ENCODE measurements around the gene FUT7.
"Not testable (repeated sequence)": the region's sequence is repeated elsewhere in the genome, so short reads cannot be mapped to it uniquely, and the experiment has no call there.

Gene FUT7

DNA sequence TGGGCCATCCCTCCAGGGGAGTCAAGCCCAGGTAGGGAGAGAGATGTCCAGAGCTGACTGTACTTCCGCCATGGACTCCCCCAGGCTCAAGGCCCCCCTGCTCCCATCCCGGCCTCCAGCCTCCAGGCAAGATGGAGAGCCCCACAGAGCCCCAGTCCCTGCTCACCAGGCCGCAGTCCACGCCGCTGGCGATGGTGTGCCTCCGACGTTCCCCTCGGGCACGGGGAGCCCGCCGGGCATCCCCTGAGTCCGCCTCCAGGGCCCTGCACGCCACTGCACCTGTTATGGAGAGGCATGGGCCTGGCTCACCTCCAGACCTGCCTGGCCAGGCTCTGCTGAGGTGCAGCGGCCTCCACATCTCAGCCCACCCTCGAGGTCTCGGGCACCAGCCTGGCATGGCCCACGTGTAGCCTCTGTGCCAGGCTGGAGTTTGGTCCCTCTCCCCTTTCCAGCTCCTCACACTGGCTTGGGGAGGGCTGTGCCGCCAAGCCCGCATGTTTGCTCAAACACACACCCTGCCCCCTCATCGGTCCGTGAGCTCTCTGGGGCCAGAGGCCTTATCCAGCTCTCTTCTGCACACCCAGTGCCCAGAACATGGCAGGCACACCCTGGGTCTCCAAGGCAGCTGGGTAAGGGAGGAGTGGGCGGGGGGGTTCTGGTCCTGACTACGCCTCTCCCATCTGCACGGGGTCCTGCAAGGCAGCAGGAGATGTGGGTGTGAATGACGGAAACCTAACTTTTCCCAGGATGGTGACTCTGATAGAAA lies 34.4 kb upstream of the FUT7 start:
- Histone ChIP-seq H3K36me3 (ENCODE audit: control insufficient read depth in 5 of 5, insufficient read depth in 5 of 5, low read length in 5 of 5) (no peaks in the 10 kb centered on the region), H3K27ac (ENCODE audit: low read depth, low read length) (no peak overlapping the region), H3K4me1 (ENCODE audit: control insufficient read depth in 5 of 5, insufficient read depth in 5 of 5, low read length in 5 of 5) (peaks cover 0 to 18% (median 10%) of the 10 kb centered on the region in 5 donors), H3K9me3 (ENCODE audit: control insufficient read depth in 5 of 5, low read length in 5 of 5) (no peaks in the 10 kb centered on the region), H3K9ac (ENCODE audit: low read length in 5 of 5) (no peak overlapping the region), H3K27me3 (ENCODE audit: control insufficient read depth in 5 of 5, insufficient read depth in 4 of 5, low read length in 5 of 5) (peaks cover 3 to 19% (median 12%) of the 10 kb centered on the region in 5 donors), H3K4me3 (ENCODE audit: low read depth in 1 of 5, low read length in 5 of 5) (no peak overlapping the region)

DNA sequence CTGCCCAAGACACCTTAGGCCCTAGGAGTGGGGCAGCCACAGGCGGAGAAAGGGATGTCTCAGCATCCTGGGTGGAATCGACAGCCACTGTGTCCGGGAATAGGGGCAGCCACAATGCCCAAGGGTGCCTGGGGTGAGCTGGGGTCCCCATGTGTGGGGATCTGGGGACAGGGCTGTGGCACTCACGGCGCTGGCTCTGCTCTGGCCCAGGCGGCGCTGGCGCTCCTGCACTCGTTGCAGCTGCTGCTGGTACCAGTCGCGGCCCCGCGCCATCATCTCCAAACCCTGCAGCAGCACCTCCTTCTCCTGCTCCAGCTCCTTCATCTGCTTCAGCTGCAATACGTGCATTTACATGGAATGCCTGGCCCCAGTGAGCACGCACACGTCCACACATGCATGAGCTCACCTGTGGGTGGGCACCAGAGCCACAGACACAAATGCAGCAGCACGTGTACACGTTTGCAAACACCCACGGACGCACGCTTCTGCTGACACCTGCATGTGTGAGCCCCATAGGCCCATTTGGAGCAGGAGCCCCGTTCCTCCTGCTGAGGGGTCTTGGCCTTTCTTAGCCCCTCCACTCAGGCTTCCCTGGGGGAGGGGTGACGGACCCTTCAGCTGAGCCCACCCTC lies 33.6 kb upstream of the FUT7 start:
- no peaks in the 10 kb centered on the region for H3K36me3 ChIP-seq (ENCODE audit: control insufficient read depth in 5 of 5, insufficient read depth in 5 of 5, low read length in 5 of 5)
- peaks cover 3 to 19% (median 12%) of the 10 kb centered on the region in 5 donors for H3K27me3 ChIP-seq (ENCODE audit: control insufficient read depth in 5 of 5, insufficient read depth in 4 of 5, low read length in 5 of 5)
- no peak overlapping the region for H3K4me3 ChIP-seq (ENCODE audit: low read depth in 1 of 5, low read length in 5 of 5)
- H3K9me3 ChIP-seq (ENCODE audit: control insufficient read depth in 5 of 5, low read length in 5 of 5) = no peaks in the 10 kb centered on the region
- peaks cover 0 to 10% (median 3%) of the 10 kb centered on the region in 5 donors for H3K4me1 ChIP-seq (ENCODE audit: control insufficient read depth in 5 of 5, insufficient read depth in 5 of 5, low read length in 5 of 5)
- H3K27ac ChIP-seq (ENCODE audit: low read depth, low read length) = no peak overlapping the region
- no peak overlapping the region for H3K9ac ChIP-seq (ENCODE audit: low read length in 5 of 5)

DNA sequence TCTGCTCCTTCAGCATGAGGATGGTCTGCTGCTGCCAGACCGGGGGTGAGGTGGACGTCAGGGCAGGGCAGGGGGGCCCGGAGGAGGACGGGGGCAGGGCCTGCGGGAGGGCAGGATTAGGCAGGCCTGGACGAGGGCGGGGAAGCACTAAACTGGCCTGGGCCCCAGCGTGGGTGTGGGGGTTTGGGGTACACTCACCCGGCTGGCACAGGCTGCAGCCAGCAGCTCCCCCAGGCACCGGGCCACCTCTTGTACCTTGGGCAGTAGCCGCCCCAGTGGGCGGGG lies 32.9 kb upstream of the FUT7 start:
- Histone ChIP-seq H3K9ac (ENCODE audit: low read length in 5 of 5) (no peak overlapping the region), H3K4me1 (ENCODE audit: control insufficient read depth in 5 of 5, insufficient read depth in 5 of 5, low read length in 5 of 5) (peaks cover 0 to 8% (median 3%) of the 10 kb centered on the region in 5 donors), H3K9me3 (ENCODE audit: control insufficient read depth in 5 of 5, low read length in 5 of 5) (no peaks in the 10 kb centered on the region), H3K36me3 (ENCODE audit: control insufficient read depth in 5 of 5, insufficient read depth in 5 of 5, low read length in 5 of 5) (no peaks in the 10 kb centered on the region), H3K27ac (ENCODE audit: low read depth, low read length) (no peak overlapping the region), H3K4me3 (ENCODE audit: low read depth in 1 of 5, low read length in 5 of 5) (no peak overlapping the region), H3K27me3 (ENCODE audit: control insufficient read depth in 5 of 5, insufficient read depth in 4 of 5, low read length in 5 of 5) (peaks cover 3 to 19% (median 12%) of the 10 kb centered on the region in 5 donors)

DNA sequence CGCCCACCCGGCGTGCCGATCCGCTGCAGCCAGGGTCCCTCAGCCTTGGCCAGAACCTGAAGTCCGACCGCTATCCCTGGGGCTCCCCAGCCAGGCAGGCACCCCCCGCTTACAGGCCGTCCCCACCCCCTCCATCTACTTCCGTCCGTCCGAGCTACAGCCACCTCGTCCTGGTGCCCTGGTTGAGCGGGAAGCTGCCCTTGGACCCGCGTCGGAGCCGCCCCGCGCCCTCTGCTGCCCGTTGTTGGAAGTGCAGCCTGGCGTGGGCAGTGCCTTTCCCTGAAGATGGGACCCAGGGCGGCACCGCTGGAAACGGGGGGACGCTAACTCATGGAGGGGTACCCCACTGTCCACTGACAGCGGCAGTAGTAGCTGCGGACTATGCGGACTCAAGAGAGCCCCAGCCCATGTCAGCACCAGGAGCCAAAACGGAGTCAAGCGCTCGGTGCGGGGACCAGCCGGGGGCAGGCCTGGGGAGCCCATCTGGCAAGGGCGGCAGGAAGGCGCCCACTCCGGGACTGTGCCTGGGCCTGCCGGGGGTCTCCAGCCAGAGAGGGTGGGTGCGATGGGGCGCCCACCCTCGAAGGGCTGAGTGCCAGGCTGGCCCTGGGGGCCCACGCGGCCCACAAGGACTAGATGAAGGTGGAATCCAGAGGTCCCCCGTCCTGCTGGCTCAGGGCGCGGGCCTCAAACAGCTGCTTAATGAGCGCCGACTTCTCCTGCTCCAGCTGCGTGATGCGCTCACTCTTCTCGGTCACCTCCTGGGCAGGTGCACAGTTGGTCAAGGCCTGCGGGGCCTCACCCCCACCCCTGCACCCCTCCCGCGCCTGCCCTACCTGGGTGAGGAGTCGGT lies 32.4 kb upstream of the FUT7 start:
- Histone ChIP-seq H3K9me3 (ENCODE audit: control insufficient read depth in 5 of 5, low read length in 5 of 5) (no peaks in the 10 kb centered on the region), H3K4me1 (ENCODE audit: control insufficient read depth in 5 of 5, insufficient read depth in 5 of 5, low read length in 5 of 5) (peaks cover 0 to 4% (median 0%) of the 10 kb centered on the region in 5 donors), H3K4me3 (ENCODE audit: low read depth in 1 of 5, low read length in 5 of 5) (no peak overlapping the region), H3K27ac (ENCODE audit: low read depth, low read length) (no peak overlapping the region), H3K27me3 (ENCODE audit: control insufficient read depth in 5 of 5, insufficient read depth in 4 of 5, low read length in 5 of 5) (peaks cover 0 to 15% (median 9%) of the 10 kb centered on the region in 5 donors), H3K36me3 (ENCODE audit: control insufficient read depth in 5 of 5, insufficient read depth in 5 of 5, low read length in 5 of 5) (no peaks in the 10 kb centered on the region), H3K9ac (ENCODE audit: low read length in 5 of 5) (no peak overlapping the region)

DNA sequence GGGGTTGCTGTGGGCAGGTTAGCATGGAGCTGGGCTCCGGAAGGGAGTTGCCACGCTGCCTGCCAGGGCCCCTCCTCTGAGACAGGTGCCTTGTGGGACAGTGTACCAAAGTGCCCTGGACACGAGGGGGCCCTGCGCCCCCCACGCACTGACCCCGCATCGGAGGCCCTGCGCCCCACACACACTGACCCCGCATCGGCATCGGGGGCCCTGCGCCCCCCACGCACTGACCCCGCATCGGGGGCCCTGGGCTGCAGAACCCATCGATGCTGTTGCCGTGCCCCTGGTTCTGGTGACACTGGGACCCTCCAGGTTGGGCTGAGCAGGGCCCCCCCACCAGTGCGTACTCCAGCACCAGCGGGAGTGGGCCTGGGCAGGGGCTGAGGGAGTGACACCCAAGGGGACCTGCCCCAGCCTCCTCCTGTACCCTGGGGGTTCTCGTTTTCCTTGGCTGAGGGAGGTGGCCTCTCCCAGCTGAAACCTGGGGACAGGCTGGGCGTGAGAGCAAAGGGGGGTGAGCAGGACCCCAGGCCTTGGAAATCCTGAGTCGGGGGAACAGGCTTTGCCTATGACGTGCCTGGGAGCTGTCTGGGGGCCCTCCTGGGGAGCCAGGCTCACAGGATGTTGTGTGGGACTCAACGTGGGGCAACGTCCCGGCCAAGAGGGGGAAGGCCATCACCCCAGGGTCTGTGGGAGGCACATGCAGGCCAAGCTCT lies 31.6 kb upstream of the FUT7 start:
- Histone ChIP-seq H3K36me3 (ENCODE audit: control insufficient read depth in 5 of 5, insufficient read depth in 5 of 5, low read length in 5 of 5) (no peaks in the 10 kb centered on the region), H3K27ac (ENCODE audit: low read depth, low read length) (no peak overlapping the region), H3K9me3 (ENCODE audit: control insufficient read depth in 5 of 5, low read length in 5 of 5) (no peaks in the 10 kb centered on the region), H3K9ac (ENCODE audit: low read length in 5 of 5) (no peak overlapping the region), H3K4me3 (ENCODE audit: low read depth in 1 of 5, low read length in 5 of 5) (no peak overlapping the region), H3K27me3 (ENCODE audit: control insufficient read depth in 5 of 5, insufficient read depth in 4 of 5, low read length in 5 of 5) (peaks cover 0 to 7% (median under 1%) of the 10 kb centered on the region in 5 donors), H3K4me1 (ENCODE audit: control insufficient read depth in 5 of 5, insufficient read depth in 5 of 5, low read length in 5 of 5) (peaks cover 0 to 4% (median 0%) of the 10 kb centered on the region in 5 donors)

DNA sequence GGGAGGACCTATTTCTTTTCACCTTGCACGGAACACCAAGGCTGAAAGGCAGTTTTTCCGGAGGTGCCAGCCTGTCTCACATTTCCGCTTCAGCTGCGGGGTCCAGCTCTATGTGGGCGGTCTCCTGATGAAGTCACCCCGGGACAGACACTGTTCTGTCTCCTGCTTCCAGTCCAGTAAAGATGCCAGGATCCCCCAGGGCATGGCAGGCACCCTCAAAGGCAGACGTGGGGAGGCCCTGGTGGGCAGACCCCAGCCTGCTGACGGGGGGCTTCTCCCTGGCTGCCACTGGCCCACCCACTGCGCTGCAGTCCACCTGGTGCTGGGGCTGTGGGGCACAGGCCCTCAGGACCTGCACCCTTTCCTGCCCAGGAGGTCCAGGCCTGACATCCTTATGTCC lies 30.9 kb upstream of the FUT7 start:
- not testable (repeated sequence) for H3K4me3 ChIP-seq (ENCODE audit: low read depth in 1 of 5, low read length in 5 of 5); H3K9me3 ChIP-seq (ENCODE audit: control insufficient read depth in 5 of 5, low read length in 5 of 5); H3K27me3 ChIP-seq (ENCODE audit: control insufficient read depth in 5 of 5, insufficient read depth in 4 of 5, low read length in 5 of 5); H3K27ac ChIP-seq (ENCODE audit: low read depth, low read length); H3K9ac ChIP-seq (ENCODE audit: low read length in 5 of 5); H3K36me3 ChIP-seq (ENCODE audit: control insufficient read depth in 5 of 5, insufficient read depth in 5 of 5, low read length in 5 of 5); H3K4me1 ChIP-seq (ENCODE audit: control insufficient read depth in 5 of 5, insufficient read depth in 5 of 5, low read length in 5 of 5)

DNA sequence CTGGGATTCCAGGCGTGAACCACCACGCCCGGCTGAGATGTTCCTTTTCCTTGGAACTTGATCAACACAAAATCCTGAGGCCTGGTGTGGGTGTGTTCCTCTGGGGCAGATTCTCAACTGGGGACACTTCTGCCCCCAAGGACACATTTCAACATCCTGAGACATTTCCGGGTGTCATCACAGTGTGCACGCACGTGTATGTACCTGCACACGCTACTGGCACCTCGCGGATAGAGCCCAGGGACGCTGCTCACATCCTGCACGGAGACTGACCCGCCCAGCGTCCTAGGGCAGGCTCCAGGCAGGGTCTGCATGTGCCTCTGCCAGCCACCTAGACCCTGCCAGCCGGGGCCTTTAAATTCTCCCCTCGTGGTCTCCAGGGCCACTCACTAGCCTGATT lies 30.5 kb upstream of the FUT7 start:
- no peak overlapping the region for H3K27ac ChIP-seq (ENCODE audit: low read depth, low read length)
- H3K36me3 ChIP-seq (ENCODE audit: control insufficient read depth in 5 of 5, insufficient read depth in 5 of 5, low read length in 5 of 5) = no peaks in the 10 kb centered on the region
- H3K27me3 ChIP-seq (ENCODE audit: control insufficient read depth in 5 of 5, insufficient read depth in 4 of 5, low read length in 5 of 5) = peaks cover 0 to 2% (median 0%) of the 10 kb centered on the region in 5 donors
- no peak overlapping the region for H3K9ac ChIP-seq (ENCODE audit: low read length in 5 of 5)
- no peaks in the 10 kb centered on the region for H3K9me3 ChIP-seq (ENCODE audit: control insufficient read depth in 5 of 5, low read length in 5 of 5)
- peaks cover 0 to 4% (median 0%) of the 10 kb centered on the region in 5 donors for H3K4me1 ChIP-seq (ENCODE audit: control insufficient read depth in 5 of 5, insufficient read depth in 5 of 5, low read length in 5 of 5)
- H3K4me3 ChIP-seq (ENCODE audit: low read depth in 1 of 5, low read length in 5 of 5) = no peak overlapping the region

DNA sequence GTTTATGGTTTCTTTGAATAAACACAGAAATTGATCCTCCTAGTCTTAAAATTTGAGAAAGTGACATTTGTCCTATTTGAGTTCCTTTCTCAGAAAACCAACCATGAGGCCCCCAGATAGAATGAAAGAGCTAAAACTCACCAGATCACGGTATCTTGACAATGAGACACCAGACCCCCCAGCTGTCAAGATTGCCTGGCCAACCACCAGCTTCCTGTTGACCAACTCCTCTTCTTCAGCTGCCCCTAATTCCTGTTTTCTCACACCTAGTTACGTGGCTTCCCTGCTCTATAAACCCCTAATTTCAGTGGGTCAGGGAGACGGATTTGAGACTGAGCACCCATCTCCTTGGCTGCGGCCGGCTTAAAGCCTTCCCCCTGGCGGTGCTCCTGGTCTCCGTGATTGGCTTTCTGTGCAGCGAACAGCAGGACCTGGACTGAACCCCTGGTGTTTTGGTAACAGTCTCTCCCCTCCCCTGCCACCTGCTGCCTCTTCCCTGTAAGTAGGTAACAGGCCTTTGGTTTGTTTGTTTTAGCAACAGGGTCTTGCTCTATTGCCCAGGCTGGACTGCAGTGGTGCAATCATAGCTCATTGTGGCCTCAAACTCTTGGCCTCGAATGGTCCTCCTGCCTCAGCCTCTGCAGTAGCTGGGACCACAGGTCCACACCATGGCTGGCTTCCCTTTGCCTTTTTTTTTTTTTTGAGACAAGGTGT lies 26.8 kb upstream of the FUT7 start:
- H3K9ac ChIP-seq (ENCODE audit: low read length in 5 of 5) = no peak overlapping the region
- H3K36me3 ChIP-seq (ENCODE audit: control insufficient read depth in 5 of 5, insufficient read depth in 5 of 5, low read length in 5 of 5) = no peaks in the 10 kb centered on the region
- H3K4me1 ChIP-seq (ENCODE audit: control insufficient read depth in 5 of 5, insufficient read depth in 5 of 5, low read length in 5 of 5) = peaks cover 0 to 26% (median 20%) of the 10 kb centered on the region in 5 donors
- peaks cover 5 to 19% (median 14%) of the 10 kb centered on the region in 5 donors for H3K27me3 ChIP-seq (ENCODE audit: control insufficient read depth in 5 of 5, insufficient read depth in 4 of 5, low read length in 5 of 5)
- H3K27ac ChIP-seq (ENCODE audit: low read depth, low read length) = no peak overlapping the region
- no peaks in the 10 kb centered on the region for H3K9me3 ChIP-seq (ENCODE audit: control insufficient read depth in 5 of 5, low read length in 5 of 5)
- no peak overlapping the region for H3K4me3 ChIP-seq (ENCODE audit: low read depth in 1 of 5, low read length in 5 of 5)

DNA sequence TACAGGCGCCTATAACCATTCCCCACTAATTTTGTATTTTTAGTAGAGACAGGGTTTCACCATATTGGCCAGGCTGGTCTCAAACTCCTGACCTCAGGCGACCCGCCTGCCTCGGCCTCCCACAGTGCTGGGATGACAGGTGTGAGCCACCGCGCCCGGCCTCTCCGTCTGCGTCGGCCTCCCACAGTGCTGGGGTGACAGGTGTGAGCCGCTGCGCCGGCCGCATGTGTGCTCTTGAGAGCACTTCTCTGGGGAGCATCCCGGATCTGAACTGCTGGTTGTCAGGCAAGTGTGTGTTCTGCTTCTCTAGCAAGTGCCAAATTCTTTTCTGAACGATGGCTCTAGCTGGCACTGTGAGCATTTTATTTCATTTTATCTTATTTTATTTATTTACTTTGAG lies 25.7 kb upstream of the FUT7 start:
- no peaks in the 10 kb centered on the region for H3K9me3 ChIP-seq (ENCODE audit: control insufficient read depth in 5 of 5, low read length in 5 of 5)
- no peaks in the 10 kb centered on the region for H3K36me3 ChIP-seq (ENCODE audit: control insufficient read depth in 5 of 5, insufficient read depth in 5 of 5, low read length in 5 of 5)
- H3K4me3 ChIP-seq (ENCODE audit: low read depth in 1 of 5, low read length in 5 of 5) = no peak overlapping the region
- H3K4me1 ChIP-seq (ENCODE audit: control insufficient read depth in 5 of 5, insufficient read depth in 5 of 5, low read length in 5 of 5) = peaks cover 0 to 37% (median 27%) of the 10 kb centered on the region in 5 donors
- no peak overlapping the region for H3K9ac ChIP-seq (ENCODE audit: low read length in 5 of 5)
- peaks cover 13 to 30% (median 23%) of the 10 kb centered on the region in 5 donors for H3K27me3 ChIP-seq (ENCODE audit: control insufficient read depth in 5 of 5, insufficient read depth in 4 of 5, low read length in 5 of 5)
- H3K27ac ChIP-seq (ENCODE audit: low read depth, low read length) = no peak overlapping the region
